Measurements from ENCODE around the gene RNF10.

DNA sequence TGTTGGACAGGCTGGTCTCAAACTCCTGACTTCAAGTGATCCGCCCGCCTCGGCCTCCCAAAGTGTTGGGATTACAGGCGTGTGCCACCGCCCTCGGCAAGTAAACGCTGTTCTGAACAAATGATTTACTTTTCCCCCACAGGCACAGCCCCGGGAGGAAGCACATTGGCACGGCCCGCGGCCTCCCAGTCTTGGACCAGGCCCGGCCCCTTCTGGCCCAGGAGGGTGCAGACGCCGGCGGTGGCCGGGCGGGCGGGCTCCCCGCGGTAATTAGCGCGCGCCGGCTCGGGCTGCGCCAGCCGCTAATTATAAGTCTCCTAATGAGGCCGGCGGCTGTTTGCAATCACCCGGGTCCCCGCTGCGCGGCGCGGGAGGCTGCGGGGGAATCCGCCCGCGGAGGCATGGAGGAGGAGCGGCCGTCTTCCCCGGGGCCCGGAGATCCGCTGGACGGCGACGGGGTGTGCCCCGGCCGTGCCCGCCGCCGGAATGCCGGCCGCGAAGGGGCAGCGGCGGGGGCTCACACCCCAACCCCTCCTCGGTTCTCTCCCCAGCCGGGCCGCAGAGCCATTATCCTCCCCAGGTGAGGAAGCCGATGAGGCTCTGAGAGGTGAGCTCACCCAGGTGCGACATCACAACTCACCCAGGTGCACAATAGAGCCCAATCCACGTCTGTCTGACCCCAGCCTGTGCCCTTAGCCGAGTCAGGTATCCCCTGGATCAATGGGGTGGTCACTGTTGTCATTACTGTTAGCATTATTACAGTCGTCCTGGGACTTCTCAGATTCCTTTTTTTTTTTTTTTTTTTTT, 50.4 kb downstream of the RNF10 start:
- TF ChIP-seq, protein P1, sequence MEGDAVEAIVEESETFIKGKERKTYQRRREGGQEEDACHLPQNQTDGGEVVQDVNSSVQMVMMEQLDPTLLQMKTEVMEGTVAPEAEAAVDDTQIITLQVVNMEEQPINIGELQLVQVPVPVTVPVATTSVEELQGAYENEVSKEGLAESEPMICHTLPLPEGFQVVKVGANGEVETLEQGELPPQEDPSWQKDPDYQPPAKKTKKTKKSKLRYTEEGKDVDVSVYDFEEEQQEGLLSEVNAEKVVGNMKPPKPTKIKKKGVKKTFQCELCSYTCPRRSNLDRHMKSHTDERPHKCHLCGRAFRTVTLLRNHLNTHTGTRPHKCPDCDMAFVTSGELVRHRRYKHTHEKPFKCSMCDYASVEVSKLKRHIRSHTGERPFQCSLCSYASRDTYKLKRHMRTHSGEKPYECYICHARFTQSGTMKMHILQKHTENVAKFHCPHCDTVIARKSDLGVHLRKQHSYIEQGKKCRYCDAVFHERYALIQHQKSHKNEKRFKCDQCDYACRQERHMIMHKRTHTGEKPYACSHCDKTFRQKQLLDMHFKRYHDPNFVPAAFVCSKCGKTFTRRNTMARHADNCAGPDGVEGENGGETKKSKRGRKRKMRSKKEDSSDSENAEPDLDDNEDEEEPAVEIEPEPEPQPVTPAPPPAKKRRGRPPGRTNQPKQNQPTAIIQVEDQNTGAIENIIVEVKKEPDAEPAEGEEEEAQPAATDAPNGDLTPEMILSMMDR (IDR thresholded peaks at IDR 0.05) = peak in 4 of 7 experiments; percentile 18 to 33 (median 26)
- TF ChIP-seq POLR2A (IDR thresholded peaks at IDR 0.05) (no peak), POLR2AphosphoS5 (IDR thresholded peaks at IDR 0.05) (peak in 1 of 3 donors; percentile 16)

All from stomach (tissue), 4 donors.